G401 (cell line): Measurements from ENCODE around the gene MRC2. TPM values are rescaled to one million over a fixed set of nuclear protein-coding genes. Genes with fewer than 3 reads are reported as not detected.

Source experiments
- DNase-seq: peaks from one replicate; pipeline ENCODE4 v3.0.0-alpha.2; 2015; ENCODE audit warnings: low spot score
- in situ Hi-C: cut with HindIII; loops from 2 replicates; pipeline ENCODE4 v1.10.0; 2016; ENCODE audit warnings: low sequenced_read_pairs, mixed read lengths
- total RNA-seq: library from RNA; depleted of rRNA; stranded (reverse); fragments of >200 nt; shearing (Covaris generic); gene quantifications from 2 replicates; pipeline ENCODE4 v1.2.3, GENCODE V29; 2014

MRC2 gene
- total RNA-seq, 1 experiment from 2014 or later, result 54.0 TPM

DNA sequence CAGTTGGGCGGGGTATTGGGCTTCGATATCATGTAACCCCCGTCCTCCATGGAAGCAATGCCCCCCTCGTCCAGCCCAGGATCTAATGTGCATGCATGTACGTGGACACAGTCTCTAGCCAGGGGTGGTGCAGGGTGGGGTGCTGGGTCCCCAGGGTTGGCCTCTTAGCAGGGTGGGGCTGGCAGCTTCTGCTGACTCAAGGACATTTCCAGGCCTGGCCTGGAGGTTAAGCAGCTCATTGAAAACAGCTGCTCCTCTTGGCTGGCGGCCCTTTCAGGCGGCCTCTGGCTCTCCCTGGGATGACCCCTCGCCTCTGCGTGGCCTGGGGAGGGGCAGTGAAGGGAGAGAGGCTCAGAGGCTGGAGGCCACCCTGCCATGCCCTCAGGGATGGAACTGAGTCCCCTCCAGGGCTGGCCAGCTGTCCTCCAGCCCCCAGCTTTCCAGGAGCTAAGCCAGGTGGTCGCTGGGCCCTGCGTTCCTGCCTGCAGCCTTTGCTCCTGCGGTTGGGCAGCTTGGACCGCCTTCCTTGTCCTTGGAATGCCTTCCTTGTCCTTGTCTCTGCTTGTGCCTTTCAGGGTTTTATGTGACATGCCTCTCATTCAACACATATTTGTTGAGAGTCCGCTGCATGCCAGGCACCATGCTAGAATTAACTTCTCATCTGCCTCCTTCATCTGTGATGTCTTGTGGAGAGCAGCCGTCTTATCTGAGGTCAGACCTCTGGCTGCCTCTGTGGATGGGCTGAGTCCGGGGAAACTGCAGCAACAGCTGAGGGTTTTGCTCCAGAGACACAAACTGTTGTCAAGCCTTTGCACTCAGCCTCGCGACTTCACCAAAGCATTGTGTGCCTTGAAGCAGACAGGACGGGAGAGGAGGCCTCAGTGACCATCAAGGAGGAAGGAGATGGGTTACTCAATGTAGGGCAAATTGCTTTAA, 26.6 kb downstream of the MRC2 start:
- no peak for DNase-seq
- in situ Hi-C loops, result no loop called here

DNA sequence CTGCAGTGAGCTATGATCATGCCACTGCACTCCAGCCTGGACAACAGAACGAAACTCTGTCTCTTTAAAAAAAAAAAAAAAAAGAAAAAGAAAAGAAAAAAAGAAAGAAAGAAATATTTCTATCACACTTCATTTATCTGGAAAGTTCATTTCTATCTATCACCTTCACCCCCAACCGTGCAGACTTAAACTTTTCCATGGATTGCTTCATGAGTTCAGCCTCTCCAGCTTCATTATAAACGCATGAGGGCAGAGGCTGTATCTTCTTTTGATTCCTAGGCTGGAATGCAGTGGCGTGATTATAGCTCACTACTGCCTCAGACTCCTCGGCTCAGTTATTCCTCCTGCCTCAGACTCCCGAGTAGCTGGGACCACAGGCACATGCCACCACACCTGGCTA, 28.2 kb downstream of the MRC2 start:
- in situ Hi-C loops, result no loop called here
- DNase-seq, result no peak

DNA sequence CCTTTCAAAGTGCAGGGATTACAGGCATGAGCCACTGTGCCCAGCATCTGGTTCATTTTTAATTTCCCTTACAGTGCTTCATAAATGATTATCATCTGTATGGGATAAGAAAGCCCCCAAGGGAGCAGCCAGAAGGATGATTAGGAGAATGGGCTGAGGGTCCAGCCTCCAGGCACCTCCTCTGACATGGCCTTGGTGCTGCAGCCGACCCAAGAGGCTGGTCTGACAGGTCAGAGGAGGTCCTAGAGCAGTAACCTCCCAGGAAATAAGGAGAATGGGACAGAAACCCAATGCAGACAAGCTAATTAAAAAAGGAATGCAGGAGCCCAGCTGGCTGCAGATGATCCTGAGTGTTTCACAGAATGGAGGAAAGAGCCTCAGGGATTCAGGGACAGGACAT, 29.0 kb downstream of the MRC2 start:
- no peak for DNase-seq

DNA sequence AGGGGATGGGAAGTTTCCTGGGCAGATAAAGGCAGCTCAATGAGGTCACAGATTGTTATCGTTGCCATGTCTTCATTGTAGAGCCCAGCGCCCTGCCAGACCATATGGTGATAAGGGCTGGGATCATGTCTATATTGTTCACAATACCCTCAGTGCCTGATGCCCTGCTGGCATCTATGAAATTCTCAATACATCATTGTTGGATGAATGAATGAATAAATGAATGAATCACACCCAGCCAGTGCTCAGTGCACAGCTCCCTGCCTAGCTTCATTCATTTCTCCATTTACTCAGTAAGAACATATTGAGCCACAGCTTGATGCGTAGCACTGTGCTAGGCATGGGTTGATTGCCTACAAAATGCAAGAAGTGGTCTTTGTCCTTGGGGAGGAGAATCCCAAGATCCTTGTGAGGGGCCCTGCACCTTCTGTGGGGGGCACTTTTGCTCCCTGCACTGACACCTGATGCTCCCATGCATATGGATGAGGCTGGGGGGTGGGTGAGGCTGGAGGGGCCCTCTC, 29.7 kb downstream of the MRC2 start:
- in situ Hi-C loops, result no loop called here
- no peak for DNase-seq

More for the DNA sequence above, 29.0 kb downstream of the MRC2 start:
- in situ Hi-C loops, result no loop called here

DNA sequence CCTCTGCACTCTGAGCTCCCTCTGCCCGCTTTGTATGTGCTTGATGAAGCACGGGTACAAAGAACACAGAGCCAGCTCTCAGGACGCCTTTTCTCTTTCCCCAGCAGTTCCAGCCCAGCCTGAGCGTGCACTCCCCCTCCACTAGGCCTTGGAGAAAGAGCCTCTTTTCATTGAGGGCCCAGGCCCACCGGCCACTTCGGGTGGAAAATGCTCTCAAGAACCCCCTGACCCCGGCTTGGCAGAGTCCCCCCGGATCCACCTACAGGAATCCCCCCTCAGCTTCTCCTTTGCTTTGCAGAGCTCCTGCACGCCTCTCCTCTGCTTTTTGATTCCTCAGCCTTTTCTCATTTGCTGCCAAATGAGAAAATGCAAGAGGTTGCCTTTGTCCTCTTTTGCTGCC, 30.2 kb downstream of the MRC2 start:
- in situ Hi-C loops, result no loop called here
- no peak for DNase-seq

DNA sequence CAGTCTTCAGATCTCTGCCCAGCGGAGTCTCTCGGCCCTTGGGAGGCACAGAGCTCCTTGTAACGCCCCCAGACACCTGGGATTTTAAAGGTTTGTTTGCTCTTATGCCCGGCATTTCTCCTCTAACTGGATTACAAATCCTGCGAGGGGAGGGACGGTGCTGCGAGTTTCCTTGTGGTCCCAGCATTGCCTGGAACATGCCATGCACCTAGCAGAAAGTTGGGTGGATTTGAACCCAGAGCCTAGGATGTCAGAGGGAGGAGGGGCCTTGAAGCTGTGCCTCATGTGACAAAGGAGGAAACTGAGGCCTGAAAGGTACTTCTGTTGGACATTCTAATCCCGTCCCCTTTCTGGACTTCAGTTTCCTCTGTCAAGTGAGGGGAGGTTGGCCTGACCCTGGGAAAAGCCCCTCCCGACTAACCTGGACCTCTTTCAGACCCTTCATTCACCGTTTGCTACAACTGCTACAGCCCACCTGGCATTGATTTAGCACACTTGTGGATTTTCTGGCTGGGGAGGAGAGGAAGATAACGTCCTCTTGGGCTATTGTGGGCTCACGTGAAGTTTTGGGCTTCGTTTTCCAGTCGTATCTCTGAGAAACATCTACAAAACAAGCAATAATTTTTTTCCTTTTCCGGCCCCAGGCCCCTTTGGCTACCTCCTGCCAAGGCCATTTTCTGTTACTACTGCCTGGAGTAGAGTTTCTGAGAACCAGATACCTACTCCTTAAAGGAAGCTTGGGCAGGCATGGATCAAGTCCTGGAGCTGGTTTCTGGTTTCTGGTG, 30.9 kb downstream of the MRC2 start:
- no peak for DNase-seq
- in situ Hi-C loops, result no loop called here

DNA sequence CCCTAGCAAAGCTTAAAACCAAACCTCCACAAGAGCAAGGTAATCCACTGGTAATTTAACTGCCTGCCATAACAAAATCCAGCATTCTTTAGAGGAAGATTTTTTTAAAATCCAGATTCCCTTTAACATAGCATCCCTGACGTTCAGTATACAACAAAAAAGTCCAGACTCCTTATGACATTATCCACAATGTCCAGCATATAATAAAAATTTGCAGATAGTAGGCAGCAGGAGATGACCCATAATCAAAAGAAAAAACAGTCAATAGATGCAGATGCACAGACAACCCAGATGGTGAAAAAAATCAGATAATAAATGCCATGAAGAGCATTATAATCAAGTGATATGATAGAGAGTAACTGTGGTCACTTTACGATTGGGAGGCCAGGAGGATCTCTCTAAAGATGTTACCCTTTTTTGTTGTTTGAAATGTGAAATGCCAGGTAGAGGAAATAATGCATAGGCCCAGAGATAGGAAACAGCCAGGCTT, 33.2 kb downstream of the MRC2 start:
- no peak for DNase-seq
- in situ Hi-C loops, result no loop called here

DNA sequence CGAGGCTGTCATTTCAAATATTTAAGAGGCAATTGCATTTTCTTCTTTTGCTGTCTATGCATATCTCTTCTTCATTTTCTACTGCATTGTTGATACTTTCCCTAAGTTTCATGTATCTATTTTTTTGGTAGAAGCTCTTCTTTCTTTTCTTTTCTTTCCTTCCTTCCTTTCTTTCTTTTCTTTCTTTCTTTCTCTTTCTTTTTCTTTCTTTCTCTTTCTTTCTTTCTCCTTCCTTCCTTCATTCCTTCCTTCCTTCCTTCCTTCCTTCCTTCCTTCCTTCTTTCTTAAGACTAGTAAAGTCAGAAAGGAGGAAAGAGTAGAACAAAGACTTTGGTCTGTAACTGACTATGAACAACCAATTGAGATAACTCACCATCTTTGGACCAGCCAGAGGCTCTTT, 33.9 kb downstream of the MRC2 start:
- no peak for DNase-seq
- in situ Hi-C loops, result no loop called here

DNA sequence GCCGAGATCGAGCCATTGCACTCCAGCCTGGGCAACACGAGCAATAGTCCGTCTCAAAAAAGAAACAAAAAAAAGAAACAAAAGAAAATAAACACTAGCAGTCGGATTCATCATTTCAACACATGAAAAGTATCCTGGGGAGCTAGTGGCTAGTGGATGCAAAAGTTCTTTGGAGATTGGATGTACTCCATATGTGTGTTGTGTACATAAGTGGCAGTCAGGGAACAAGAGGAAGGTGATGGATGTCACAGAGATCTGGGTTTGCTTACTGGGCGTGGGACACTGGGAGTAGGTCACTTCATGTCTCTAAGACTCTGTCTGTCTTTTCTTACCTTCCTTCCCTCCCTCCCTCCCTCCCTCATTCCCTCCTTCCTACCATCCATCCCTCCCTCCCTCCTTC, 35.4 kb downstream of the MRC2 start:
- DNase-seq, result no peak
- in situ Hi-C loops, result no loop called here

DNA sequence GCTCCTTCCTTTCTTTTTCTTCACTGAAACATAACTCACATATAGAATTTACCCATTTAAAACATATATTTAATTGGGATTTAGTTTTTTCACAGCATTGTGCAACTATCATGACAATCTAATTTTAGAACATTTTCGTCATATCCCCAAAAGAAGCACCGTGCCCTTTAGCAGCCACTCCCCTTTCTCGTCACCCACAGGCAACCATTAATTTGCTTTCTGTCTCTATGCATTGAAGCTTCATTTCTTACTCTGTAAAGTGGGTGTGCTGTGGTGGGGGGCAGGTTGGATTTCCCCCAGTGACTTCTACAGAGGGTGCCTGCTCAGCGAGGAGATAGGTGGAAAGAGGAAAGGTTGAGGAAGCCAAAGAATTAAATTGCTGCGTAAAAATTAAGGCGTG, 35.8 kb downstream of the MRC2 start:
- no peak for DNase-seq
- in situ Hi-C loops, result no loop called here

DNA sequence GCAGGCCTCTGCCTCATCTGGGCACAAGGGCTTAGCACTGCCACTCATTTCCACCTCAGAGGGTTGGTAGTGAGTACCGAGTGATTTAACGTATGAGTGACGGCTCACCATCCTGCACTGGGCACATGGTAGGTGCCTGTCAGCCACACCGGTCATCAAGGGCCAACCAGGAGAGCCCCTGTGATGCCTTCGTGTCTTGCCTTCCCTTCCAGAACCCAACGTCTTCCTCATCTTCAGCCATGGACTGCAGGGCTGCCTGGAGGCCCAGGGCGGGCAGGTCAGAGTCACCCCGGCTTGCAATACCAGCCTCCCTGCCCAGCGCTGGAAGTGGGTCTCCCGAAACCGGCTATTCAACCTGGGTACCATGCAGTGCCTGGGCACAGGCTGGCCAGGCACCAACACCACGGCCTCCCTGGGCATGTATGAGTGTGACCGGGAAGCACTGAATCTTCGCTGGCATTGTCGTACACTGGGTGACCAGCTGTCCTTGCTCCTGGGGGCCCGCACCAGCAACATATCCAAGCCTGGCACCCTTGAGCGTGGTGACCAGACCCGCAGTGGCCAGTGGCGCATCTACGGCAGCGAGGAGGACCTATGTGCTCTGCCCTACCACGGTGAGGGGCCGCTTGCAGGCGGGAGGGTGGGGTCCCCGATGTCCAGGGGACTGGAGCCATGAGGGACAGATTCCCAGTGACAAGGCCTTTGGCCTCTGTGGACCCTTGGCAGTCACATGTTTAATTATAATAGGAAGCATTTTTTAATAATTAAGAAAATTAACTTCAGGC, 37.1 kb downstream of the MRC2 start:
- in situ Hi-C loops, result no loop called here
- no peak for DNase-seq

DNA sequence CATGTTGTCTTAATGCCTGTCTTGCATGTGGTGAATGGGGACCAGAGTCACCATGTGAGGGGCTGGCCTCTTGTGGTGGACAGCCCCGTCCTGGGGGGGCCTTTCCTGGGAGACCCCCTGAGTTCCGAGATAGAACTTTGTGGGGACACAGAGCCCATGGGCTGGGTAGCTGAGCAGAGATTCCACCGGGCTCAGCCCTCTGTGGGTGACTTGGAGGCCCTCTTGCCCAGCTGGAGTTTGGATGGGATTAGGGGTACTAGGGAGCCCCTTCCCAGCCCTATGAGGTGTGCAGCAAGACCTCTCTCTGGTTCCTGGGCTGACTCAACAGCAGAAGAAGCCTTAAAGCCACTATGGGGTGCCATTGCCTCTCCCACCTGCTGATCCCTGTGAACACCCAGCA, 38.1 kb downstream of the MRC2 start:
- DNase-seq, result no peak
- in situ Hi-C loops, result no loop called here

DNA sequence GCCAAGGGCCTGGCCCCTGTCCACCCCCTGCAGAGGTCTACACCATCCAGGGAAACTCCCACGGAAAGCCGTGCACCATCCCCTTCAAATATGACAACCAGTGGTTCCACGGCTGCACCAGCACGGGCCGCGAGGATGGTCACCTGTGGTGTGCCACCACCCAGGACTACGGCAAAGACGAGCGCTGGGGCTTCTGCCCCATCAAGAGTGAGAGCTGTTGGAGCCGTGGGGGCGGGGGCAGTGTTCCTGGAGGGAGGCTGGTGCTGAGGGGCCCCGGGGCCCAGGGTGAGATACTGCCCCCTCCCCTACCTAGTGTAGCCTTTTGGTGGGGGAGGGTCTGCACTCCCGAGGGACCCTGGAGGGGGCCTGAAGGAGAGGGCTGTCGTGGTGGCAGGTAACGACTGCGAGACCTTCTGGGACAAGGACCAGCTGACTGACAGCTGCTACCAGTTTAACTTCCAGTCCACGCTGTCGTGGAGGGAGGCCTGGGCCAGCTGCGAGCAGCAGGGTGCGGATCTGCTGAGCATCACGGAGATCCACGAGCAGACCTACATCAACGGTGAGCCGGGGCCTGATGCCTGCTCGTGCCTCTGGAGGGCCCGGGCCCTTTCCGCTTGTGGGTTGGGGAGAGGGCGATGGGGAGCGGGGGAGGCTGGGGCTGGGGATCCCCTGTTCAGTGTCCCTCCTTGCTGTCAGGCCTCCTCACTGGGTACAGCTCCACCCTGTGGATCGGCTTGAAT, 38.8 kb downstream of the MRC2 start:
- in situ Hi-C loops, result no loop called here
- no peak for DNase-seq

DNA sequence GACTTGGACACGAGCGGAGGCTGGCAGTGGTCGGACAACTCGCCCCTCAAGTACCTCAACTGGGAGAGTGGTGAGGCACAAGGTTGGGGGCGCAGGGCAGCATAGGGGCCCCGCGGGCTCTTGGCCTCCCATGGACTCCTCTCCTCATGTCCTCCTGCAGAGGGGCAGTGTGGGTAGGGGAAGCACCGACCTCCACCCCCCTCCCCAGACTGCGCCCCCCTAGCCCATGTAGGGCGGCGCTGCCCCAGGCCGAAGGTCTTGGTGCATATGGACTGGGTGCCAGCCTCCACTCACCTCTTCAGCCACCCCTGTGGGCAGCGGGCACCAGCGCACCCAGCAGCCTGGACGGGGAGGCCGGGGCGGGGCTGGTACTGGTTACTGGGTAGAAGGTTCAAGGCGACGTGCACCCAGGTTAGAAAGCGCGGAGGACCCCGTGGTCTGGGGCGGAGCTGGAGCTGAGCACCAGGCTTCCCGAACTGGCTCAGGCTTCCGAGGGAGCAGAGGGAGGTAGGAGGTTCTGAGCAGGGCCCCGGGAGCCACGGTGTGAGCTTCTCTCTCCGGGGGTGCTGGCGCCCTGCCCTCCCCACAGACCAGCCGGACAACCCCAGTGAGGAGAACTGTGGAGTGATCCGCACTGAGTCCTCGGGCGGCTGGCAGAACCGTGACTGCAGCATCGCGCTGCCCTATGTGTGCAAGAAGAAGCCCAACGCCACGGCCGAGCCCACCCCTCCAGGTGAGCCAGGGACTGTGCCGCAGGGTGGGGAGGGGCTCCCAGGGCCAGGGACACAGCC, 39.5 kb downstream of the MRC2 start:
- no peak for DNase-seq
- in situ Hi-C loops, result no loop called here

DNA sequence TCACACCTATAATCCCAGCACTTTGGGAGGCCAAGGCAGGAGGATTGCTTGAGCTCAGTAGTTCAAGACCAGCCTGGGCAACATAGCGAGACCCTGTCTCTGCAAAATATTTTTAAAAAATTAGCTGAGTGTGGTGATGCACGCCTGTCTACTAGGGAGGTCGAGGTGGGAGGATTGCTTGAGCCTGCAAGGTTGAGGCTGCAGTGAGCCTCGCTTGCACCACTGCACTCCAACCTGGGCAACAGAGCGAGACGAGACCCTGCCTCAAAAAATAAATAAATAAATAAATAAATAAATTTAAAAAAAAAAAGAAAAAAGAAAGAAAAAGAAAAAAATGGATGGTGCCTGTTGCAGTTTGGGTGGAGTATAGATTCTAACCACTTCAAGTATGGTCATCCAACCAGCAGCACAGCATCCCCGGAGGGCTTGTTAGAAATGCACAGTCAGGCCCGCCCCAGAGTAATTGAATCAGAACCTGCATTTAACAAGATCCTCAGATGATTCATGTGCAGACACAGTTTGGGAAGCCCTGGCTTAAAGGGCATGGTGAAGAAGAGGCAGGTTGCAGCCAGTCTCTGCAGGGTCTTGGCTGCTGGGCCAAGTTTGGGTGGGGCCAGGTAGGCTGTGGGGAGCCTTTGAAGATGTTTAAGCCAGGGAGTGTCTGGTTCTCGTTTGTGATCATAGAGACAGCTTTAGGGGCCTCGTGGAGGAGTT, 40.8 kb downstream of the MRC2 start:
- in situ Hi-C loops, result no loop called here
- DNase-seq, result no peak

DNA sequence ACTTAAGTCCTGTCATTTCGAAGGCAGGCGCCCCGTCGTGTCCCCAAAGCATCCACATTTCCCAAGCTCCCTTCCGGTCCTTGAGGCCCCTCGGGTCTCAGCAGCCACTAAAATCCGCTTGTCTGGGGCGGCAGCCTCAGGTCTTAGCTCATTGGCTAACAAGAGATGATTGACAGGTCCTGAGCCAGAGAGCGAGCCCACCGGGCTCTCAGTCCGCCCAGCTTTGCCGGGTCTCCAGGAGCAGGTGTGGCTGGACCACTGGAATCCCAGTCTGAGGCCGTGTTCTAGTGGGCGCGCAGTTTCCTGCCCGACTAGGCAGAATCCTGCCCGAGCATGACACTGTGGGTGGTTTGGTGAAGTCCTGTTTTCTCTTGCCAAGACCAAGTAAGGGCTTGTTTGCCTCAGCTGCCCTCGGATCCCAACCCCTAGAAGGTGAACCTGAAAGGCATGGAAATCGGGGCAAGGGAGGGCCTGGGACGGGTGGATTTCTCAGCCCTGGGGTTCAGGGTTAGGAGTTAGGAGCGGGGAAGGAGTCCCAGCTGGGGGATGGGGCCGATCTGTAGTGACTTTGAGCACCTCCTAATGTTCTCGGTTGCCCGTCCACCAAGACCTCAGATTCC, 42.8 kb downstream of the MRC2 start:
- DNase-seq, result no peak
- in situ Hi-C loops, result no loop called here

DNA sequence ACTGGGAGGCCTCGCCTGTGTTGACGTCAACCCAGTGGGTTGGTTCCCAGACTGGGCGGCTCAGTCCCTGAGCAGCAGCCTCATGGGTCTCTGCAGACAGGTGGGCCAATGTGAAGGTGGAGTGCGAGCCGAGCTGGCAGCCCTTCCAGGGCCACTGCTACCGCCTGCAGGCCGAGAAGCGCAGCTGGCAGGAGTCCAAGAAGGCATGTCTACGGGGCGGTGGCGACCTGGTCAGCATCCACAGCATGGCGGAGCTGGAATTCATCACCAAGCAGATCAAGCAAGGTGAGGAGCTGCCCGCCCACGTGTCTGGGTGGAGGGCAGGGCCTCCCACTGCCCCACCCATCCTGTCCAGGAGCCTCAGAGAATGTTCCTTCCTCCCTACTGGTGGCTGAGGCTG, 44.1 kb downstream of the MRC2 start:
- in situ Hi-C loops, result no loop called here

More for the DNA sequence above, 44.1 kb downstream of the MRC2 start:
- DNase-seq, result no peak
